ENCODE measurements around the gene TSC22D2.

Gene TSC22D2

GRCh38 chr3:150412561-150413231 lies 4.6 kb downstream of the TSC22D2 start:
- DNase-seq (ENCODE audit: low read depth in 2 of 2) = peak in 1 of 2 donors; percentile 12

GRCh38 chr3:150414258-150414657 lies 6.2 kb downstream of the TSC22D2 start:
- DNase-seq (ENCODE audit: low read depth in 2 of 2) = no peak

- no peak for DNase-seq (ENCODE audit: low read depth in 2 of 2)
Measured at GRCh38 chr3:150414959-150415358, 6.9 kb downstream of the TSC22D2 start.

DNA sequence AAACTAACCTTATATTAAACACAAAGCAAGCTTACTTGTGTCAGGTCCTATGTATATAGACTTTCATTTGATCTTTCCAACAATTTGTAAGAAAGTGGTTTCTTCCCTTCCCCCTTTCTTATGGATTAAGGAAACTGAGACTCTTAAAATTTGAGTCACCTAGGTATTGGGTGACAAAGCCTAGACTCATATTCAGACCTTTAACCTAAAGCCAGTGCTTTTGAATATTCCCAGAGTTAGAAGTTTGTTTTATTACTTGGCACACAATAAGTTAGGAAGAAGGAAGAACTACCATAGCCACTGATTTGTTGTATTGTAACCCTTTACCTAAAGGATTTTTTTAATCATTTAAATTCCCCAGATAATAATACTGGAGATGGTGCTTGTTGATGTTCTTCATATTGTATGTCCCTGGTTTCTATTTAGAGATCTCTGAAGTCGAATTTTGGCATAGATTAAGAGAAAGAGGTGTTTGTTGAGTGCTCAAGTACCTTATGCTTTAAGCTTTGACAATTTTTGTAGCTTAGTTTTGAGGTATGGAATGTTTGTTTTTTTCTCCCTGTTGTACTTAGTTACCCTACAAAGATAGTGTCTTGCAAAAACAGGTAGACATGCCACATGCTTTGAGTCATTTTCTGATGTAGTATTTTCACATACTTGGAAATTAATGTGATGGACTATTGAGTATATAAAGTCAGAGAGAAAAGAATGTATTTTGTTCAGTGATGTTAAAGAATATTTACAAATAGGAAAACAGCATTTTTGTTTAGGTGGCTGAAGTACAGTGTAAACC lies 11.2 kb downstream of the TSC22D2 start:
- DNase-seq (ENCODE audit: low read depth in 2 of 2) = no peak

- no peak for DNase-seq (ENCODE audit: low read depth in 2 of 2)
Measured at GRCh38 chr3:150419959-150420358, 11.9 kb downstream of the TSC22D2 start.

- DNase-seq (ENCODE audit: low read depth in 2 of 2) = no peak
Measured at GRCh38 chr3:150421256-150421655, 13.2 kb downstream of the TSC22D2 start.

DNA sequence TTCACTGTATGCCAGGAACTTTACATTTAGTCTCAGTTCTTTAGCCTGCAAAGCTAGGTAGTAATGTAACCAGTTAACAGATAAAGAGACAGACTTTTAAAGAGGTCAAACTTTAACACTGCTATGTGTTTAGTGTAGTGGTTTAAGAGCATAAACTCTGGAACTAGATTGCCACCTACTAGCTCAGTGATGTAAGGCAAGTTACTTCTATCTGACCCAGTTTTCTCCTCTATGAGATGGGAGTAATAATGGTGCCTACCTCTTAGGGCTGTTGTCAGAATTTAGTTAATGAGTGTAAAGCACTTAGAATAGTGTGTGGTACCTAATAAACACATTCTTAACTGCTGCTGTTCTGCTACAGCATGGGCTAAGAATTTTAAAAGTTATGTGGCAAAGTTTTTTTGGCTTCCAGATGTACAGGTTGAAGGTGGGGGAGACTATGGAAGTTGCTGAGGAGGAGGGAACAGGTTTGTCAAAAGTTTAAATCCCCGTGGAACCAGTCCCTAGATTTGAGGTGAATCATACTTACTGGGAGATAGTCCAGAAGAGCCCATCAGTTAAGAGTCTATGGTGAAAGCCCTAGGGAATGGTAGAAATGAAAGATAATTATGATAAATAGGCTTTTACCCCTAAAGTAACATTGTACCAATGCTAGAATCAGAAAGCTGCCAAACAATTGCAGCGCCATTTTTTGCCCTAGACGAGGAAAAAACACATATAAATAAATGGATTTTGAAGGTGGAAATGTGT lies 13.9 kb downstream of the TSC22D2 start:
- no peak for DNase-seq (ENCODE audit: low read depth in 2 of 2)

- DNase-seq (ENCODE audit: low read depth in 2 of 2) = no peak
Measured at GRCh38 chr3:150422907-150423306, 14.8 kb downstream of the TSC22D2 start.

GRCh38 chr3:150423761-150424160 lies 15.7 kb downstream of the TSC22D2 start:
- DNase-seq (ENCODE audit: low read depth in 2 of 2) = no peak

GRCh38 chr3:150426292-150426691 lies 18.2 kb downstream of the TSC22D2 start:
- no peak for DNase-seq (ENCODE audit: low read depth in 2 of 2)

DNA sequence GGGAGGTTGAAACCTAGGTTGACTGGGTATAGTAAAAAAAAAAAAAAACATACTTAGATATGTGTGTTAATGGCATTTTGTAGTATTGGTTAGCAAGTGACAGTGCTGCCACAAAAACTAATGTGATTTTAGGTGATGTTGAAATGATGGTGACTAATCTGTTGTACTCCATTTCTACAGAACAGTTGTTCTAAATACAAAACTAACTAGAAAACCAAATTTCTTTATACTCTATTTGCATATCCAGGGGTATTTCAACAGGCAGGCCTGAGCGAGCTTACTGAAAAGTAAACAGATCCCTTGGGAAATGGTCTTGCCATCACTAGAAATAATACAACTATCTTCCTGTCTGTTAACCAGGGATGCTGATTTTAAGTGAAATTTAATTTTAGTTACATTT lies 20.5 kb downstream of the TSC22D2 start:
- no peak for DNase-seq (ENCODE audit: low read depth in 2 of 2)

DNA sequence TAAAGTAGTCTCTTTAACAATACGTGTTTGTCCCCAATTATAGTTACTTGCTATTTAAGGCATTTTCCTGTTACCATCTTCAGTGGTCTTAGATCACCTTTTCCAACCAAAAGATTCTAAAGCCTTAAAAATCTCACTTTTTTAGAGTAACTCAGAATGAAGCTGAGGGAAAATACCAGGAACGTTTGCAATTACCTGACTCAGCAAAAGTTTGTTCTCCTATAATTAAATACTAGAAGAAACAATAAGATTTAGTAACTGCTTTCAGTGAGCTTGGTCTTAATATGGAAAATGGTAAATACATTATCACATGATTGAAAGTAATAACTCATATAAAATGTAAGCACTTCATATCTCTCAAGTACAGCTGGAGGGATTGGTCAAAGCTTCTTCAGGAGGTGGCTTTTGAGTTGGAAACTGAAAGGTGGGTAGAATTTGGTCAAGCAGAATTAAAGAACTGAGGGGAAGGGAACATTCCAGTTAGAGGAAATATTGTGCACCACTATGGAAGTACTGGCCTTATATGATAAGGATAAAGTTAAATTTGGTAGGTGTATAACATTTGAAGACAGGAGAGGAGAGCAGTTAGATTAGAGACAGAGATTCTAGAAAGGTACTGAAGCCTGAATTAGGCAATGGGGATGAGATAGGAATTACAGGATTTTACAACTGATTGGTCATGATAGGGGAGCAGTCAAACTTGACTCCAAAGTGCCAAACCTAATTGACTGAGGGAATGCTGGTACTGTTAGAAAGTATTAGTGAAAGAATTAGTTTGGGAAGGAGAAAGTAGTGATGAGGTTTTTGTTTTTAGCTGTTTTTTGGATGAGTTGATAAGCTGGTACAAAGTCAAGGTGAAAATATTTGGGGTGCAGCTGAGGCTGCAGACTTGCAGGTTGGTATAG lies 21.9 kb downstream of the TSC22D2 start:
- DNase-seq (ENCODE audit: low read depth in 2 of 2) = no peak

GRCh38 chr3:150433347-150433746 lies 25.2 kb downstream of the TSC22D2 start:
- DNase-seq (ENCODE audit: low read depth in 2 of 2) = no peak

- DNase-seq (ENCODE audit: low read depth in 2 of 2) = no peak
Measured at GRCh38 chr3:150434234-150434633, 26.1 kb downstream of the TSC22D2 start.

DNA sequence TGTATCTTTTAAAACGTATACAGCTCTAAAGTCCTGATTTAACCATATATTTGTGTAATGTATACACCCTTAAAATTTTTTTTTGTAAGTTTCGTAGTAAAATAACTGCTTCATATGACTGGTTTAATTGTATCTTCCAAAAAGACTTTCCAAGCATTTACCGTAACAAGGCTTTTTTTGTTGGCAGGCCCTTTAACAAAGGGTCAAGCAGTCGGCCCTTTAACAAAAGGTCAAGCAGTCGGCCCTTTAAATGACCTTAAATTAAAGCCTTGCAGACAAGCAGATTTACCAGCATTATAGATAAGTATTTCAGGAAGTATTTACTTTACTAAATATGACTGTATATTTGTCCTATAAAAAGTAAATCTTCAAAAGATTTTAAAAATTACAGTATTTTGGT lies 28.1 kb downstream of the TSC22D2 start:
- no peak for DNase-seq (ENCODE audit: low read depth in 2 of 2)

DNA sequence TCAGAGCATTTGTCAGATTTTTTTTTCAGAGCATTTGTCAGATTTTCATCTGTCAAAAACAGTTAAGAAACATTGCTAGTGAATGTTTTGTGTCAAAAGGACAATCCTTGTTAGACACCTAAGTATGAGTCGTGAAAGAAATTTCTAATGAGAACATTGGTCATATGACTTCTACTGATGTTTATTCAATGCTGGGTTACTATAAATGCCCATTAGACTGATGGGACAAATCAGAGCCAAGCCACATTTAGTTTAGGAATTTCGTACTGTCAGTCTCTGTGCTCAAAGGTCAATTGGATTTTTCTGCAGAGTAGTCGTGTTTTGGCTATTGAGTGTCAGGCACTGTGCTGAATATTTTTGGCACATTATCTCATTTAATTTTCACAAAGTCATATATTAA lies 31.6 kb downstream of the TSC22D2 start:
- DNase-seq (ENCODE audit: low read depth in 2 of 2) = no peak

DNA sequence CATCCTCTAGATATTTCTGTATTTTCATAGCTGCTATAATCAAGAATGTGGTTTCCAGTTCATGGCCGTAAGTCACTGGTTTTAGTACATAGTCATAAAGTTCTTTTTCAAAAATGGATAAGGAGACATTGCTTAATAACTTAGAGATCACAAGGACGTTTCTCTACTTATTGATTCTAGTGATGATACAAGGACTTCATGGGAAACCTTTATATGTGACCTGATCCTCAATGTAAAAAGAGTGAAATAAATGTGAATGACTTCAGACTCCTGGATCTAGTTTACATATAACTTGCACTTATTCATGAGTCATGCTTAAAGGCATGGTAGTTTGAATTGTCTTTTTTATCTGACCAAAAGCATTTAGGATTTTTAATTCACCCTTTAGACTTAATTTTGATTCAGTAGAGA lies 35.2 kb downstream of the TSC22D2 start:
- no peak for DNase-seq (ENCODE audit: low read depth in 2 of 2)

- DNase-seq (ENCODE audit: low read depth in 2 of 2) = no peak
Measured at GRCh38 chr3:150444371-150444770, 36.3 kb downstream of the TSC22D2 start.

DNA sequence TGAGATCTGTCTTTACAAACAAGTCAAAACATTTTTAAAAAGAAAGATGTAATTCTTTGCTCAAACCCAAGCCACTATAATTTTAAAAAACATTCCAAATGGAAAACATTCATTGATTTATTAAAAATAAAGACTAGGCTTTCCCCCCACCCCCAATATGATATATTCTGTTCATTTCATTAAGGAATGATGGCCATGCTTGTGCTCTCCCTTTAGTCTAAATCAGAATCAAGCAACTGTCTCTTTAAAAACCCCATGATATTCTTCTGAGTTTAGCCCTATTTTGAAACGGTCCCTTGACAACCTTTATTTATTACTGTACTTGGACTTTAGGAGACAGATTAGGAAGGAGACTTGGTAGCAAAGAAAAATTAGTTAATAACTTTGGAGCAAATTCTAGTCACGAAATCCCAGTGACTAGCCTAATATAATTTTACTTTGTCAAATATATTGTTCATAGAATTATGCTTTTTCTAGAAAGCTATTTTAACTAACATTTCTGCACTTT lies 38.4 kb downstream of the TSC22D2 start:
- DNase-seq (ENCODE audit: low read depth in 2 of 2) = no peak

DNA sequence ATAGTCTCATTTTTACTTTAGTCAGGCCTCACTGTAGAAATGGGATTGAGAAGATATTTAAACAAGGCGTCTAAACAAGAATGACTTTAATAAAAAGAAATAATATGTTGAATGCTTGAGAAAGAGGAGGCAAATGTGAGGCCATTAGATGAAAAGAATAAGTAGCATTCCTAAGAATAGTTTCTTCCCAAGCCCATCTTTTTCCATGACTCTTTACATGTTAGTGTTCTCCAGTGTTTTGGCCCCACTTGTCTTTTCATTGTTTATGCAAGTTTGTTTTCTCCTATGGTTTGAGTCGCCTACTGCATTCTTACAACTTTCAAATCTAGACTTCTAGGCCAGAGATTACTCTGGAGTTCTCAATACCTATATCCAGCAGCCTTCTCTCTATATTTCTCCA lies 39.0 kb downstream of the TSC22D2 start:
- no peak for DNase-seq (ENCODE audit: low read depth in 2 of 2)
